H1 (cell line): ENCODE measurements around the gene PSMA2. TPM values are rescaled to one million over a fixed set of nuclear protein-coding genes. Genes with fewer than 3 reads are reported as not detected.

Source experiments
- polyA plus RNA-seq, 7 experiments: library from polyadenylated mRNA; depleted of rRNA in 3 of 7; stranded (reverse) in 5 of 7; unstranded in 2 of 7; fragments of >200 nt in 5 of 7; fragments of 200-250 nt in 2 of 7; gene quantifications; 1 replicate in 5 of 7; 2 replicates in 1 of 7; 4 replicates in 1 of 7; pipeline versions ENCODE4 v1.2.1 to v1.2.3, GENCODE V29; 2011 to 2013; ENCODE audit warnings: missing spikeins in 2 of 7, mixed read lengths in 2 of 7
- total RNA-seq: library from RNA; stranded (reverse); fragmentation: NEBNext Ultra II Directional; extraction: Animal tissue kit (Norgen Biotek cat#: 25700); gene quantifications from 2 replicates; pipeline ENCODE4 v1.2.1, GENCODE V29; 2021

The PSMA2 gene
- total and polyA plus RNA-seq, 2 of the 8 experiments (the other 6 are each of a cell fraction or from before 2014, with no cell fraction given), result 211 to 259 TPM

Other genes starting within 250 kb of the PSMA2 start
- gene C7orf25, start 20.1 kb downstream of the PSMA2 start, total RNA-seq, result 2.6 and 4.5 TPM in 2 replicates
- 0.70 and 1.3 TPM in 2 replicates for gene C7orf25, start 20.1 kb downstream of the PSMA2 start, polyA plus RNA-seq (2011; rRNA removed)
- 94.0 and 97.2 TPM in 2 replicates for gene MRPL32, start 202 bp upstream of the PSMA2 start, total RNA-seq
- gene MRPL32, start 202 bp upstream of the PSMA2 start, polyA plus RNA-seq (2011; rRNA removed), result 40.2 and 50.9 TPM in 2 replicates
- gene HECW1, start 180.5 kb upstream of the PSMA2 start, total RNA-seq, result 10.5 and 12.7 TPM in 2 replicates
- gene HECW1, start 180.5 kb upstream of the PSMA2 start, polyA plus RNA-seq (2011; rRNA removed), result 2.9 and 5.8 TPM in 2 replicates